ENCODE results near the gene CYLD.

GRCh38 chr16:50742576-50743200 is 802 bp downstream of the CYLD start:
- TF ChIP-seq REST (IDR thresholded peaks at IDR 0.05; ENCODE audit: borderline replicate concordance) (no peak), EZH2 (IDR thresholded peaks at IDR 0.05; ENCODE audit: borderline replicate concordance, insufficient read depth, low read length, poor library complexity, severe bottlenecking) (no peak), CTCF (IDR thresholded peaks at IDR 0.05; ENCODE audit: poor library complexity, severe bottlenecking) (no peak), RAD21 (conservative IDR thresholded peaks at IDR 0.05) (no peak)

Measured in neural cell (in vitro differentiated cells).